PC-9 (cell line): ENCODE results near the gene KATNBL1.

Source experiments
- CTCF ChIP-seq: fragments of 200-600 bp; sonication (generic); conservative IDR thresholded peaks from 2 replicates; pipeline ENCODE4 v1.6.1; 2017; ENCODE audit warnings: mixed run types, antibody characterized with exemption, mild to moderate bottlenecking, moderate library complexity
- EZH2 ChIP-seq: fragments of 200-600 bp; sonication (generic); IDR thresholded peaks from 2 replicates; pipeline ENCODE4 v1.8.0; 2017; ENCODE audit warnings: antibody characterized with exemption, low read depth

GRCh38 chr15:34206011-34206410 lies 3.9 kb downstream of the KATNBL1 start:
- TF ChIP-seq CTCF = no peak
- no peak for TF ChIP-seq EZH2
